K562 (cell line): ENCODE results near the gene TMEM19. TPM values are rescaled to one million over a fixed set of nuclear protein-coding genes. Genes with fewer than 3 reads are reported as not detected.

Experiments used
- CEBPB ChIP-seq: fragments of 450-650 bp; IDR thresholded peaks from 2 replicates; pipeline ENCODE4 v1.6.1; 2016; ENCODE audit warnings: missing genetic modification characterization, missing compliant biosample characterization
- CREB1 ChIP-seq, 2 experiments: sonication (generic) in 1 of 2; formaldehyde crosslinking in 1 of 2; IDR thresholded peaks; 2 replicates each; pipeline versions ENCODE4 v1.6.1 to v1.8.0; 2012 to 2022; ENCODE audit warnings: inconsistent platforms in 1 of 2, mild to moderate bottlenecking in 1 of 2, missing genetic modification reagents in 1 of 2, moderate library complexity in 1 of 2
- ETS1 ChIP-seq: conservative IDR thresholded peaks from 2 replicates; pipeline ENCODE4 v1.6.1; 2011; ENCODE audit warnings: low read depth, mild to moderate bottlenecking, low read length; ENCODE audit not compliant: control insufficient read depth
- GATA2 ChIP-seq: sonication (generic); formaldehyde crosslinking; IDR thresholded peaks from 2 replicates; pipeline ENCODE4 v1.4.0; 2020; ENCODE audit warnings: mild to moderate bottlenecking, missing genetic modification reagents
- KDM5B ChIP-seq: fragments of 200-600 bp; sonication (generic); IDR thresholded peaks from 2 replicates; pipeline ENCODE4 v1.6.1; 2012; ENCODE audit warnings: low read depth, mild to moderate bottlenecking, moderate library complexity, low read length, control low read depth, inconsistent platforms; ENCODE audit not compliant: insufficient replicate concordance
- PCBP1 ChIP-seq: fragments of 200-400 bp; formaldehyde crosslinking; IDR thresholded peaks from 2 replicates; pipeline ENCODE4 v1.6.1; 2018; ENCODE audit warnings: mild to moderate bottlenecking, low read depth, low read length; ENCODE audit not compliant: poor library complexity, severe bottlenecking
- POLR2AphosphoS5 ChIP-seq: IDR thresholded peaks from 2 replicates; pipeline ENCODE4 v1.6.1; 2011; ENCODE audit warnings: mild to moderate bottlenecking, low read depth, low read length, moderate library complexity; ENCODE audit not compliant: control insufficient read depth, insufficient read depth
- REST ChIP-seq, 2 experiments: fragments of 450-650 bp; formaldehyde crosslinking in 1 of 2; IDR thresholded peaks; 2 replicates each; pipeline versions ENCODE4 v1.4.0 to v1.6.1; 2014 to 2020; ENCODE audit warnings: mild to moderate bottlenecking in 2 of 2, borderline replicate concordance in 1 of 2, low read depth in 1 of 2
- TBL1XR1 ChIP-seq, 2 experiments: IDR thresholded peaks; 2 replicates each; pipeline ENCODE4 v1.6.1; 2012; ENCODE audit warnings: improper control_type of control experiment in 2 of 2, low read length in 2 of 2, mild to moderate bottlenecking in 1 of 2
- TBP ChIP-seq: optimal IDR thresholded peaks from 2 replicates; pipeline ENCODE3; 2011; ENCODE audit warnings: low read depth, low read length, improper control_type of control experiment
- ZBTB49 ChIP-seq: sonication (generic); formaldehyde crosslinking; IDR thresholded peaks from 2 replicates; pipeline ENCODE4 v1.8.0; 2022; ENCODE audit warnings: missing genetic modification reagents, mild to moderate bottlenecking, borderline replicate concordance
- ZNF197 ChIP-seq: fragments of 200-800 bp; sonication (Bioruptor generic); IDR thresholded peaks from 2 replicates; pipeline ENCODE4 v1.6.1; 2016; ENCODE audit warnings: low read depth, missing genetic modification characterization, missing compliant biosample characterization
- ZNF311 ChIP-seq: fragments of 250-450 bp; sonication (Bioruptor Pico); IDR thresholded peaks from 2 replicates; pipeline ENCODE4 v1.4.0; 2020; ENCODE audit warnings: mild to moderate bottlenecking, moderate library complexity
- ZNF584 ChIP-seq: fragments of 200-800 bp; sonication (Bioruptor generic); IDR thresholded peaks from 2 replicates; pipeline ENCODE4 v1.6.1; 2016; ENCODE audit warnings: low read depth, mild to moderate bottlenecking, missing genetic modification characterization, missing compliant biosample characterization
- polyA plus RNA-seq, 8 experiments: library from polyadenylated mRNA; depleted of rRNA in 4 of 8; stranded (reverse) in 5 of 8; unstranded in 3 of 8; fragments of >200 nt; fragmentation: Nextera tagmentation in 2 of 8; fragmentation: Illumina TruSeq in 1 of 8; extraction: Ambion mirVana in 2 of 8; extraction: Trizol in 1 of 8; gene quantifications; 2 replicates each; pipeline versions ENCODE4 v1.2.1 to v1.2.3, GENCODE V29; 2011 to 2014; ENCODE audit warnings: inconsistent platforms in 1 of 8, missing spikeins in 1 of 8
- total RNA-seq, 7 experiments: library from RNA; depleted of rRNA in 6 of 7; stranded (reverse); fragments of >200 nt in 6 of 7; fragmentation: Illumina TruSeq in 2 of 7; extraction: Trizol in 2 of 7; gene quantifications; 2 replicates each; pipeline versions ENCODE4 v1.2.1 to v1.2.3, GENCODE V29; 2011 to 2021; ENCODE audit warnings: low replicate concordance in 1 of 7

The TMEM19 gene
- total and polyA plus RNA-seq, 9 of the 15 experiments (the other 6 are each of a cell fraction or from before 2014, with no cell fraction given), result 8.2 to 24.2 (median 17.2) TPM

GRCh38 chr12:71746974-71747611 lies 61.2 kb downstream of the TMEM19 start (continued):
- TF ChIP-seq ZBTB49, result no peak
- 0 out of 2 replicates have a peak, but pooled peaks have one; percentile 45 for TF ChIP-seq CEBPB (tag)
- TF ChIP-seq ZNF584 (CRISPR knock-in tag), result no peak
- TF ChIP-seq ZNF311, result no peak
- TF ChIP-seq POLR2AphosphoS5, result no peak
- TF ChIP-seq PCBP1, result no peak
- no peak for TF ChIP-seq ETS1
- no peak for TF ChIP-seq ZNF197 (CRISPR knock-in tag)
- peak in 1 of 2 experiments; percentile 13; a peak in 1 of 4 replicates for TF ChIP-seq TBL1XR1 (IDR thresholded peaks at IDR 0.05; ENCODE audit: low read length in 2 of 2)
- TF ChIP-seq REST (IDR thresholded peaks at IDR 0.05; ENCODE audit: borderline replicate concordance), result peak; percentile 77; the same call in 1 of the 2 replicates
- TF ChIP-seq REST (CRISPR knock-in tag; IDR thresholded peaks at IDR 0.05; ENCODE audit: low read depth), result no peak
- no peak for TF ChIP-seq KDM5B
- no peak for TF ChIP-seq GATA2 (CRISPR knock-in tag)
- no peak for TF ChIP-seq CREB1 (IDR thresholded peaks at IDR 0.05)
- TF ChIP-seq CREB1 (CRISPR knock-in tag; IDR thresholded peaks at IDR 0.05), result 0 out of 2 replicates have a peak, but pooled peaks have one; percentile 17
- TF ChIP-seq TBP, result no peak
